ENCODE data around the gene FRMD4A.

DNA sequence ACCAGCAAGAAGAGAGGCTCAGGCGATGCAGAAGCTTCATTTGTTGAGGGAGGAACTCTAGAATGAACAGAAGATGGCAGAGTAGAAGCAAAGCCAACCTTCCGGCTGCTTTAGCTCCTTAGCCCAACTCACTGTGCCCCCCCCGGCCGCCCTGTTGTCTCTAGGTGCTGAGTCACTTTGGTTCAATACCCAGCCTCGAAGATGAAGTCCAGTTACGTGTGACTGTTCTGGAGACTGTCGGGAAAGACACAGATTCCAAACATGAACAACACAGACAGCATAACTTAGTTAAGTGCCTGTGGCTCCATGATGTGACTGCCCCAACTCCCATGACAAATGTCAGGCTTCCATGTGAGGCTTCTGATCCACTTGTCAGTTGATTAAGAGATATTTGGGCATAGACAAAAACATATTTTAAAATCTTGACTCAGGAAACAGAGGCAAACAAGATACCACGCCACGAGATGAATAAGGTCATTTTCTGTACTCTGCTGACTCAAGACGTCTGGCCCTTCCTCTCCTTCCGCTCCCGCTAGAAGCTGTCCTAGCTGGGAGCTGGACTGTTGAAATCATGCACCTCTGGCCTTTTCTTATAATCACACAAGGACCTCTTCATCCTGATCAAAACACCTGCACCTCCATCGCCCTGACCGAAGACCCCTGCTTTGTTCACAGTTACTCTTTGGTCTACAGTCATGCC lies 199.3 kb downstream of the FRMD4A start:
- TF ChIP-seq, protein P1, sequence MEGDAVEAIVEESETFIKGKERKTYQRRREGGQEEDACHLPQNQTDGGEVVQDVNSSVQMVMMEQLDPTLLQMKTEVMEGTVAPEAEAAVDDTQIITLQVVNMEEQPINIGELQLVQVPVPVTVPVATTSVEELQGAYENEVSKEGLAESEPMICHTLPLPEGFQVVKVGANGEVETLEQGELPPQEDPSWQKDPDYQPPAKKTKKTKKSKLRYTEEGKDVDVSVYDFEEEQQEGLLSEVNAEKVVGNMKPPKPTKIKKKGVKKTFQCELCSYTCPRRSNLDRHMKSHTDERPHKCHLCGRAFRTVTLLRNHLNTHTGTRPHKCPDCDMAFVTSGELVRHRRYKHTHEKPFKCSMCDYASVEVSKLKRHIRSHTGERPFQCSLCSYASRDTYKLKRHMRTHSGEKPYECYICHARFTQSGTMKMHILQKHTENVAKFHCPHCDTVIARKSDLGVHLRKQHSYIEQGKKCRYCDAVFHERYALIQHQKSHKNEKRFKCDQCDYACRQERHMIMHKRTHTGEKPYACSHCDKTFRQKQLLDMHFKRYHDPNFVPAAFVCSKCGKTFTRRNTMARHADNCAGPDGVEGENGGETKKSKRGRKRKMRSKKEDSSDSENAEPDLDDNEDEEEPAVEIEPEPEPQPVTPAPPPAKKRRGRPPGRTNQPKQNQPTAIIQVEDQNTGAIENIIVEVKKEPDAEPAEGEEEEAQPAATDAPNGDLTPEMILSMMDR (IDR thresholded peaks at IDR 0.05; ENCODE audit: insufficient read depth, low read length, poor library complexity, severe bottlenecking) = no peak
- no peak for TF ChIP-seq EZH2phosphoT487 (conservative IDR thresholded peaks at IDR 0.05; ENCODE audit: low read length)

Measured in SU-DHL-6 (cell line).